HG03060 (cell line): Measurements from ENCODE around the gene PRR18.

Experiments
- ATAC-seq: cut with Tn5 transposase; IDR thresholded peaks from one replicate; pipeline ENCODE4 v1.9.1; 2021; ENCODE audit warnings: low read depth, moderate number of reproducible peaks; ENCODE audit not compliant: unreplicated experiment

Gene PRR18

GRCh38 chr6:166278579-166279392, 29.4 kb downstream of the PRR18 start:
- no peak for ATAC-seq

DNA sequence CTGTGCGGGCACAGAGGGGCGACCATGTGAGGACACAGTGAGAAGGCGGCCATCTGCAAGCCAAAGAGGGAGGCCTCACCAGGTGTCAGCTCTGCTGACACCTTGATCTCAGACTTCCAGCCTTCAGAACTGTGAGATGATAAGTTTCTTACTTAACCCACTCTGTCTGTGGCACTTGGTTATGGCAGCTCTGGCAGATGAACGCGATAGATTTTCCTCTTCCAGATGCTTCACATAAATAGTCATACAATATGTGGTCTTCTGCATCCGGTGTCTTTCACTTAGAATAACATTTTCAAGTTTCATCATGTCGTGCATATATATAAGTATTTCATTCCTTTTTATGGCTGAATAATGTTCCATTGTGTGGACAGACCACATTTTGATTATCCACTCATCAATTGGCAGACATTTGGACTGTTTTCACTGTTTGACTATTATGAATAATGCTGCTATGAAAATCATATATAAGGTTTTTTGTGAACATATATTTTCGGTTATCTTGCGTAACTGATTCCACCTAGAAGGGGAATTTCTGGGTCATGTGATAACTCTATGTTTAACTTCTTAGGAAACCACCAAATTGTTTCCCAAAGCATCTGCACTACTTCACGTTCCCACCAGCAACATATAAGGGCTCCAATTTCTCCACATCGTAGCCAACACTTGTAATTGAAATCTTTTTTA, 30.2 kb downstream of the PRR18 start:
- ATAC-seq = no peak

DNA sequence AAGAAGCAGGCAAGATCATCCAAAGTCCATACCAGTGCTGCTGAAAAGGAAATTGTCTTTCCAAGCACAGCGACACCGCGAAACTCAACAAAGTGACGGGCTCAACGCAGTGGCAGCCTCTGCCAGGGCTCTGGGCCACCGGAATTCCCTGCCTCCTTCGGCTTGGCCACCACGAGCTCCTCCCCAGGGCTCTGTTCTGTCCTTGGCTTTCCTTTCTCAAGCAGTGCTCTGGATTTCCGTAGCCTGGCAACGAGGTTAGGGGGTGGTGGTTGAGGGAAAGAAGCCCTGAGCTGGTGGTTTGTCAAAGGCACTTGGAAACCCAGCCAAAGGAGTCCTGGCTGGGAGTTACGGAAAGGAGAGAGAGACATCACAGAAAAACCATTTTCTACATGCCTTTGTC, 31.2 kb downstream of the PRR18 start:
- no peak for ATAC-seq

- peak; percentile 40 for ATAC-seq
These were observed 32.5 kb downstream of the PRR18 start for GRCh38 chr6:166275714-166276166.

- ATAC-seq = no peak
These were observed 33.3 kb downstream of the PRR18 start for GRCh38 chr6:166274739-166275370.

- no peak for ATAC-seq
These were observed 34.0 kb downstream of the PRR18 start for GRCh38 chr6:166274163-166274562.

- no peak for ATAC-seq
These were observed 36.8 kb downstream of the PRR18 start for GRCh38 chr6:166271376-166271765.

DNA sequence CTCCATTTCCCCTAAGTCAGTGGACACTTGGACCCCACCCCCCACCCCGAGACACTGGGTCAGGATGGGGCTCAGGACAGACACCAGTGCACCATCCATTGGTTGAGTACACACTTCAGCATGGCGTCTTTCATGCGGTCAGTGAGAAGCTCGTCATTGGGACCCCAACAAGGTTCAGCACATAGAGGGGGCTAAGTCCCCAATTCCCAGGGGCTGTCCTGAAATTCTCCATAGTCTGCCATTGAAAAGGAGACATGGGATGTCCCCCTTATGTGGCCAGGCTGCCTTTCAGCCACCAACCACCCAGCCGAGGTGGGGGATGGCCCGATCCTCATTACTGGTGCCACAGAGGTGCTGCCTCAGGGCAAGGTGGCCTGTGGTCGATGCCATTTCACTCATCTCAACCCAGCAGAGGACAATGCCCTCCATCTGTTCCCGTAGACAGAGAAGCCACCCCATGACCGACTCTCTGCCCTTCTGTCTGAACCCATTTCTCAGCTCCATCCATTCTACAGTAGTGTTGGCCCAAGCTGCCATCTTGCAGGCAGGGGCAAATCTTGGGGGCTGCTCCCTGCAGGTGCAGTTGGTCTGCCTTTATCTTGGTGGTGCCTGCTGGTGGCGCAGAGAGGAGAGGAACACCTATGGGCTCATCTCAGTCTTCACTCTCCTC, 37.4 kb downstream of the PRR18 start:
- no peak for ATAC-seq

GRCh38 chr6:166269301-166270039, 38.7 kb downstream of the PRR18 start:
- ATAC-seq = no peak

DNA sequence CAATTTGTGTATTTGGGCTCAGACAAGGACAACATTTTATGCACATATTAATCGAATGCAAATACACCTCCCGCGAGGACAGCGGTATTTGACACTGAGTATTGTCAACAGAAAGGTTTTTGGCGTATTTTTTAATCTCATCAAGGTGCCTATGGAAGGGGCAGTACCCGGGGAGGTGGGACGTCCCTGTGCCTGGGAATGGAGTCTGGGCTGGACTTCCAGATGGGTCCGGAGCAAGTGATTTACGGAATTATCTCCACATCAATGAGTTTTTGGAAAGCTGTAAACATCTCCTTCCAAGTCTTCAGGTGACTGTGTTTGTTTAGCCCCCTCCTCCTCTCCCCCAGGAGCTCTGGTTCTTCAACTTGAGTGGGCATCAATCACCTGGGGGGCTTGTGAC, 39.8 kb downstream of the PRR18 start:
- no peak for ATAC-seq

DNA sequence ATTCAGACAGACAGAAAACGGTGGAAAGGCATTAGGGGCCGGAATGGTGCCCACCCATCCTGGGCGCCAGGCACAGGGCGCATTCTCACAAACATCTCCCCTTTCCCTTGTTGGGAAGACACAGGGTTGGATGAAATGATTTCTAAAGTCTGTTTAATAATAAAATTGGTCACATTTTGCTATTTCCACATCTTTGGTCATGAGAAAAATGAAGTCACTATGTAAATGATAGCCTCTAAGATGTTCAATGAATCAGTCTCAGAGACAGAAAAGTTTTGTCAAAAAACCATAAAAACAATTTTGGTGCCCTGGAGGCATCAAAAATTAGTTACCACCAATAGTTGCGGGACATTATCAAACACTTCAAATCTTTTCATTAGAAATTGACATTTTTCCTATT, 40.7 kb downstream of the PRR18 start:
- no peak for ATAC-seq

DNA sequence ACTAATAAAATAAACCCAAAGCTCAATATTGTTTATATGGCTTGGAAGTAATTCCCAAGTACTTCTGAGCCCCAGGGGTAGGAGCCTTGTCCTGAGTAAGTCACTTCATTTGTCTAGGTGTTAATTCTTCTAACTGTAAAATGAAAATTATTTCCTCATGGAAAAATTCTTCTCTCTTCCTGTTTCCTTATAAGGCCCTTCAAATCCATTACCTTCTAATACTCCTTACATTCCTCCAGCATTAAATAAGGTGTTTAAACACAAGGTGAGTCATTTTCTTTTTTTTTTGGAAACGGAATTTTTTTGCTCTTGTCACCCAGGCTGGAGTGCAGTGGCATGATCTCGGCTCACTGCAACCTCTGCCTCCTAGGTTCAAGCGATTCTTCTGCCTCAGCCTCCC, 41.9 kb downstream of the PRR18 start:
- ATAC-seq = no peak

GRCh38 chr6:166262743-166263515, 45.3 kb downstream of the PRR18 start:
- no peak for ATAC-seq

DNA sequence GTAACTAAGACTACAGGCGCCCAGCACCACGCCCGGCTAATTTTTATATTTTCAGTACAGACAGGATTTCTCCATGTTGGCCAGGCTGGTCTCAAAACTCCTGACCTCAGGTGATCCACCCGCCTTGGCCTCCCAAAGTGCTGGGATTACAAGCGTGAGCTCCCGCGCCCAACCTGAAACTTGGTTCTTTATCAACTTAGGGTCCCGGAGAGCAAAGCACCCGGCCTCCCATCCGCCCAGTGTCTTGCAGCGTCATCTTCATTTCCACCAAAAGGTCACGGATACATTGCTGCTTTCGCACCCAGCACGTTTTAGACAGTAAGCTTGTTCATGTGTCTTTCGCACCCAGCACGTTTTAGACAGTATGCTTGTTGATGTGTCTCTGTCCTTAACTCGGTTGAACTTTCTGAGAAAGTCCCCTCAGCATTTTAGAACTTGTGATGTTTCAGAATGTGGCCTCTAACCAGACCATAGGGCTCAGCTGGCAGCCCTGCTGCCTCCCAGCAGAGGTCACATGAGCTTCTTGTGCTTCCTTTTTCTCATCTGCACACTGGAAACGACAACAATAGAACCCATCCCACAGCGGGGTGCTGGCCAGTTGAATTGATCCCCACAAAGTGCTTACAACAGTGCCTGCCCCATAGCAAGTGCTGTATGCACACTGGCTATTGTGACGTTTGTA, 48.8 kb downstream of the PRR18 start:
- no peak for ATAC-seq

GRCh38 chr6:166258854-166259276, 49.3 kb downstream of the PRR18 start:
- peak; percentile 40 for ATAC-seq

DNA sequence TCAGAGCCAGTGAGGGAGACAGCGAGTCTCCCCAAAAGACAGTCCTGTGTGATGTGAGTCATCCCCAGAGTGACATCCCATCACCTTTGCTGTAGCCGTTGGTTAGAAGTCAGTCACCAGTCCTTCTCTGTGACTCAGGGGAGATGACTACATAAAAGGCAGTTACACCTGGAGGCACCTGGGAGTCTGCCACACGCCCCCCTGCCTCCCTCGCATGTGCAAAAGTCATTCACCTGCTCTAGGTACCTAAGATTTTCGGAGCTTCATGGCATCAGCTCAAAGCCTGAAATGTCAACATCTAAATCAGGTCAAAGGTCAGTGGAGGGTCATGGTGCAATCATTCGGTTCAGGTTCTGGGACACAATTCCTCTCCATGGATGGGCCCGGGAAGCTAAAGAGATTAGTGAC, 50.3 kb downstream of the PRR18 start:
- no peak for ATAC-seq
